WTC11 (cell line): ENCODE measurements around the gene FRYL. TPM values are rescaled to one million over a fixed set of nuclear protein-coding genes. Genes with fewer than 3 reads are reported as not detected.

ENCODE experiments used
- ATAC-seq: fragments of 200-7000 bp; cut with Tn5 transposase; 2 replicates; pipeline ENCODE4 v1.10.0; 2021; ENCODE audit warnings: mild to moderate bottlenecking, moderate library complexity
- CTCF ChIA-PET: fragments of 300-600 bp; sonication (Branson Sonifier 250); formaldehyde crosslinking; loops from one replicate; lab custom pipeline; 2021; ENCODE audit warnings: antibody characterized with exemption; lab: Charles Lee
- POLR2A ChIA-PET: fragments of 350-600 bp; sonication (Branson Sonifier 250); formaldehyde crosslinking; loops from one replicate; lab custom pipeline; 2021; ENCODE audit warnings: antibody characterized with exemption; lab: Charles Lee
- DNase-seq: peaks from one replicate; pipeline ENCODE4 v3.0.0; 2021; ENCODE audit warnings: low spot score
- H3K27ac Mint-ChIP-seq: 2 replicates; pipeline ENCODE4 v1.8.0; 2021; ENCODE audit warnings: mixed read lengths
- H3K27me3 Mint-ChIP-seq: 2 replicates; pipeline ENCODE4 v1.8.0; 2021; ENCODE audit warnings: low read depth, mild to moderate bottlenecking, moderate library complexity, mixed read lengths
- H3K36me3 Mint-ChIP-seq: 2 replicates; pipeline ENCODE4 v1.8.0; 2021; ENCODE audit warnings: mixed read lengths
- H3K4me1 Mint-ChIP-seq: 2 replicates; pipeline ENCODE4 v1.8.0; 2022; ENCODE audit warnings: mixed read lengths
- H3K4me3 Mint-ChIP-seq: 2 replicates; pipeline ENCODE4 v1.8.0; 2021; ENCODE audit warnings: mild to moderate bottlenecking, moderate library complexity, mixed read lengths
- H3K9me3 Mint-ChIP-seq: 2 replicates; pipeline ENCODE4 v1.8.0; 2021; ENCODE audit warnings: mixed read lengths
- AFF4 ChIP-seq: sonication (generic); formaldehyde crosslinking; IDR thresholded peaks from 2 replicates; pipeline ENCODE4 v1.8.1; 2023; ENCODE audit warnings: mild to moderate bottlenecking, missing genetic modification reagents, borderline replicate concordance
- ATF1 ChIP-seq: sonication (generic); formaldehyde crosslinking; IDR thresholded peaks from 2 replicates; pipeline ENCODE4 v1.8.1; 2023; ENCODE audit warnings: mild to moderate bottlenecking, moderate library complexity, missing genetic modification reagents
- ATF6 ChIP-seq: sonication (generic); formaldehyde crosslinking; IDR thresholded peaks from 2 replicates; pipeline ENCODE4 v1.8.1; 2023; ENCODE audit warnings: mild to moderate bottlenecking, missing genetic modification reagents
- CREM ChIP-seq: sonication (generic); formaldehyde crosslinking; IDR thresholded peaks from 2 replicates; pipeline ENCODE4 v1.8.1; 2022; ENCODE audit warnings: mild to moderate bottlenecking, missing genetic modification reagents, moderate library complexity
- E2F5 ChIP-seq: sonication (generic); formaldehyde crosslinking; IDR thresholded peaks from 2 replicates; pipeline ENCODE4 v1.8.1; 2022; ENCODE audit warnings: mild to moderate bottlenecking, moderate library complexity, missing genetic modification reagents
- ETV6 ChIP-seq: sonication (generic); formaldehyde crosslinking; IDR thresholded peaks from 2 replicates; pipeline ENCODE4 v1.8.1; 2022; ENCODE audit warnings: mild to moderate bottlenecking, missing genetic modification reagents
- MXD4 ChIP-seq: fragments of 250-450 bp; sonication (Bioruptor Pico); IDR thresholded peaks from 2 replicates; pipeline ENCODE4 v1.8.0; 2021; ENCODE audit warnings: mild to moderate bottlenecking, moderate library complexity, borderline replicate concordance
- NFE2L1 ChIP-seq: sonication (generic); formaldehyde crosslinking; IDR thresholded peaks from 2 replicates; pipeline ENCODE4 v1.8.1; 2023; ENCODE audit warnings: missing genetic modification reagents
- NFYB ChIP-seq: sonication (generic); formaldehyde crosslinking; conservative IDR thresholded peaks from 2 replicates; pipeline ENCODE4 v1.8.0; 2022; ENCODE audit warnings: low read depth, missing genetic modification reagents
- NR3C1 ChIP-seq: sonication (generic); formaldehyde crosslinking; conservative IDR thresholded peaks from 2 replicates; pipeline ENCODE4 v1.8.1; 2023; ENCODE audit warnings: low read depth, mild to moderate bottlenecking, missing genetic modification reagents
- SMAD4 ChIP-seq: sonication (generic); formaldehyde crosslinking; IDR thresholded peaks from 2 replicates; pipeline ENCODE4 v1.8.0; 2022; ENCODE audit warnings: mild to moderate bottlenecking, missing genetic modification reagents
- SOX15 ChIP-seq: fragments of 250-450 bp; sonication (Bioruptor Pico); IDR thresholded peaks from 2 replicates; pipeline ENCODE4 v1.9.0; 2021; ENCODE audit warnings: mild to moderate bottlenecking
- SP1 ChIP-seq: sonication (generic); formaldehyde crosslinking; conservative IDR thresholded peaks from 2 replicates; pipeline ENCODE4 v1.8.1; 2022; ENCODE audit warnings: missing genetic modification reagents
- TCF7 ChIP-seq: sonication (generic); formaldehyde crosslinking; IDR thresholded peaks from 2 replicates; pipeline ENCODE4 v1.8.0; 2022; ENCODE audit warnings: mild to moderate bottlenecking, low read depth, missing genetic modification reagents, moderate library complexity
- ZBTB43 ChIP-seq: sonication (generic); formaldehyde crosslinking; IDR thresholded peaks from 2 replicates; pipeline ENCODE4 v1.8.1; 2023; ENCODE audit warnings: mild to moderate bottlenecking, missing genetic modification reagents
- ZNF138 ChIP-seq: sonication (generic); formaldehyde crosslinking; conservative IDR thresholded peaks from 2 replicates; pipeline ENCODE4 v1.8.1; 2022; ENCODE audit warnings: mild to moderate bottlenecking, moderate library complexity, missing genetic modification reagents
- total RNA-seq: library from RNA; stranded (reverse); gene quantifications from 3 replicates; pipeline ENCODE4 v1.2.3, GENCODE V29; 2021
- TF ChIP-seq, protein P1 (sequence below): sonication (generic); formaldehyde crosslinking; conservative IDR thresholded peaks from 2 replicates; pipeline ENCODE4 v1.8.1; 2023; ENCODE audit warnings: mild to moderate bottlenecking, low read depth, missing genetic modification reagents, moderate library complexity
- TF ChIP-seq, protein P2 (sequence below): fragments of 250-450 bp; sonication (Bioruptor Pico); IDR thresholded peaks from 2 replicates; pipeline ENCODE4 v1.9.0; 2021; ENCODE audit warnings: mild to moderate bottlenecking
- TF ChIP-seq, protein P3 (sequence below): sonication (generic); formaldehyde crosslinking; IDR thresholded peaks from 2 replicates; pipeline ENCODE4 v1.8.1; 2022; ENCODE audit warnings: low read depth, missing genetic modification reagents, borderline replicate concordance

Gene FRYL
- total RNA-seq, 1 experiment from 2014 or later: 38.7 TPM

DNA sequence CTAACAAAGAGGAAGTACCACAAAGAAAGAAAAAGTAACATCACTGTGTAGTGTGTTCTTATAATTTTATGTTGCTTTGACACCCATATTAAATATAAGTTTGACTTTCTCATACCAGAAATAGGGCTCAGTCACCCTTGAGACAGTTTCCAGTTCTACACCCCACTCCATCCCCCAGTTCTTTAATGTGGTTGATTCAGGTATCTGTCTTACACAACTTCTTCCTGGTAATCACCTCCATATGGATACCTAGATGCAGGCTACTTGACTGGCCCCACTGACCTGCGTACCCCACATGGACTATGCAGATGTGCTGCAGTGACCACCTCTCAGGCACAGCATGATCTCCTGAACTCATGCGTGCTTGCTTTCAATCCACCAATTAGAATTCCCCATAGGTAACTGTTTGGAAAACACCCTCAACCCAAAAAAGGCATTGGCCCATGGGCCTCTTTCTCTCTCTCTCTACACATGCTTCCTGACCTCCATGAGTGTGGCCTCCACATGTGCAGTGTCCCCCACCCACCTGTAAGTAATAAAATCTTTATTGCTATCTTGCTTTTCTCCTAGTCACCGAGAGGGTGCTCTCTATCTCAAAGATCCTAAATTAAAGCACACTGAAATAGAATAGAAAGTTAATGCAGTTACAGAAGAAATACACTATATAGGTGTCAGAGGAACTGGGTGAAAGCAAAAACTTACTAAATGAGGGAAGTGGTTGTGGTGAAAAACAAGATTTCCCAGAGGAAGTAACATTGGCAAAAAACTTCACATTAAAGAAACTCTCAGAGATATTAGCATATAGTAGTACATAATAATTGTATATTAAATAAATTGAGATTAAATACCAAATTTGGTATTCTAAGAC lies 191.6 kb downstream of the FRYL start:
- no peak for TF ChIP-seq CREM (CRISPR knock-in tag)
- TF ChIP-seq, protein P1, sequence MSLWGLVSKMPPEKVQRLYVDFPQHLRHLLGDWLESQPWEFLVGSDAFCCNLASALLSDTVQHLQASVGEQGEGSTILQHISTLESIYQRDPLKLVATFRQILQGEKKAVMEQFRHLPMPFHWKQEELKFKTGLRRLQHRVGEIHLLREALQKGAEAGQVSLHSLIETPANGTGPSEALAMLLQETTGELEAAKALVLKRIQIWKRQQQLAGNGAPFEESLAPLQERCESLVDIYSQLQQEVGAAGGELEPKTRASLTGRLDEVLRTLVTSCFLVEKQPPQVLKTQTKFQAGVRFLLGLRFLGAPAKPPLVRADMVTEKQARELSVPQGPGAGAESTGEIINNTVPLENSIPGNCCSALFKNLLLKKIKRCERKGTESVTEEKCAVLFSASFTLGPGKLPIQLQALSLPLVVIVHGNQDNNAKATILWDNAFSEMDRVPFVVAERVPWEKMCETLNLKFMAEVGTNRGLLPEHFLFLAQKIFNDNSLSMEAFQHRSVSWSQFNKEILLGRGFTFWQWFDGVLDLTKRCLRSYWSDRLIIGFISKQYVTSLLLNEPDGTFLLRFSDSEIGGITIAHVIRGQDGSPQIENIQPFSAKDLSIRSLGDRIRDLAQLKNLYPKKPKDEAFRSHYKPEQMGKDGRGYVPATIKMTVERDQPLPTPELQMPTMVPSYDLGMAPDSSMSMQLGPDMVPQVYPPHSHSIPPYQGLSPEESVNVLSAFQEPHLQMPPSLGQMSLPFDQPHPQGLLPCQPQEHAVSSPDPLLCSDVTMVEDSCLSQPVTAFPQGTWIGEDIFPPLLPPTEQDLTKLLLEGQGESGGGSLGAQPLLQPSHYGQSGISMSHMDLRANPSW: no peak
- no peak for TF ChIP-seq ATF6
- TF ChIP-seq, protein P2, sequence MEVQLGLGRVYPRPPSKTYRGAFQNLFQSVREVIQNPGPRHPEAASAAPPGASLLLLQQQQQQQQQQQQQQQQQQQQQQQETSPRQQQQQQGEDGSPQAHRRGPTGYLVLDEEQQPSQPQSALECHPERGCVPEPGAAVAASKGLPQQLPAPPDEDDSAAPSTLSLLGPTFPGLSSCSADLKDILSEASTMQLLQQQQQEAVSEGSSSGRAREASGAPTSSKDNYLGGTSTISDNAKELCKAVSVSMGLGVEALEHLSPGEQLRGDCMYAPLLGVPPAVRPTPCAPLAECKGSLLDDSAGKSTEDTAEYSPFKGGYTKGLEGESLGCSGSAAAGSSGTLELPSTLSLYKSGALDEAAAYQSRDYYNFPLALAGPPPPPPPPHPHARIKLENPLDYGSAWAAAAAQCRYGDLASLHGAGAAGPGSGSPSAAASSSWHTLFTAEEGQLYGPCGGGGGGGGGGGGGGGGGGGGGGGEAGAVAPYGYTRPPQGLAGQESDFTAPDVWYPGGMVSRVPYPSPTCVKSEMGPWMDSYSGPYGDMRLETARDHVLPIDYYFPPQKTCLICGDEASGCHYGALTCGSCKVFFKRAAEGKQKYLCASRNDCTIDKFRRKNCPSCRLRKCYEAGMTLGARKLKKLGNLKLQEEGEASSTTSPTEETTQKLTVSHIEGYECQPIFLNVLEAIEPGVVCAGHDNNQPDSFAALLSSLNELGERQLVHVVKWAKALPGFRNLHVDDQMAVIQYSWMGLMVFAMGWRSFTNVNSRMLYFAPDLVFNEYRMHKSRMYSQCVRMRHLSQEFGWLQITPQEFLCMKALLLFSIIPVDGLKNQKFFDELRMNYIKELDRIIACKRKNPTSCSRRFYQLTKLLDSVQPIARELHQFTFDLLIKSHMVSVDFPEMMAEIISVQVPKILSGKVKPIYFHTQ (CRISPR knock-in tag): no peak
- no peak for TF ChIP-seq ZNF138 (CRISPR knock-in tag)
- TF ChIP-seq TCF7: no peak
- TF ChIP-seq SP1 (CRISPR knock-in tag): no peak
- TF ChIP-seq NFYB (CRISPR knock-in tag): no peak
- peaks cover 1% of the 10 kb centered on the region; the same call in 1 of the 2 replicates for H3K4me1 Mint-ChIP-seq
- ATAC-seq (no peak), DNase-seq (no peak)
- peaks cover 21% of the 10 kb centered on the region for H3K36me3 Mint-ChIP-seq
- H3K27me3 Mint-ChIP-seq: no peaks in the 10 kb centered on the region
- H3K9me3 Mint-ChIP-seq: no peaks in the 10 kb centered on the region
- H3K27ac Mint-ChIP-seq: no peak overlapping the region
- H3K4me3 Mint-ChIP-seq: no peak overlapping the region
- CTCF ChIA-PET: interaction anchor here (1.0 kb wide), 1 partner anchor 10 kb away, joined by 4 read pairs; no protein-coding TSS in a partner anchor
- POLR2A ChIA-PET: interaction anchor here (0.6 kb wide), 1 partner anchor 197 kb away, joined by 5 read pairs; no protein-coding TSS in a partner anchor

- no peak for ATAC-seq
- no peak for DNase-seq
- H3K27ac Mint-ChIP-seq: no peak overlapping the region
- CTCF ChIA-PET: no interaction called here
- no peaks in the 10 kb centered on the region for H3K4me1 Mint-ChIP-seq
- H3K4me3 Mint-ChIP-seq: no peak overlapping the region
- no peaks in the 10 kb centered on the region for H3K27me3 Mint-ChIP-seq
- peaks cover 36% of the 10 kb centered on the region for H3K36me3 Mint-ChIP-seq
- POLR2A ChIA-PET: no interaction called here
- TF ChIP-seq NR3C1 (CRISPR knock-in tag) (no peak), ZBTB43 (CRISPR knock-in tag) (no peak), SOX15 (CRISPR knock-in tag) (no peak), AFF4 (CRISPR knock-in tag) (no peak), ETV6 (CRISPR knock-in tag) (no peak), MXD4 (CRISPR knock-in tag) (no peak), ATF1 (CRISPR knock-in tag) (no peak), E2F5 (CRISPR knock-in tag) (no peak), NFE2L1 (CRISPR knock-in tag) (no peak), SMAD4 (CRISPR knock-in tag) (no peak)
- TF ChIP-seq, protein P3, sequence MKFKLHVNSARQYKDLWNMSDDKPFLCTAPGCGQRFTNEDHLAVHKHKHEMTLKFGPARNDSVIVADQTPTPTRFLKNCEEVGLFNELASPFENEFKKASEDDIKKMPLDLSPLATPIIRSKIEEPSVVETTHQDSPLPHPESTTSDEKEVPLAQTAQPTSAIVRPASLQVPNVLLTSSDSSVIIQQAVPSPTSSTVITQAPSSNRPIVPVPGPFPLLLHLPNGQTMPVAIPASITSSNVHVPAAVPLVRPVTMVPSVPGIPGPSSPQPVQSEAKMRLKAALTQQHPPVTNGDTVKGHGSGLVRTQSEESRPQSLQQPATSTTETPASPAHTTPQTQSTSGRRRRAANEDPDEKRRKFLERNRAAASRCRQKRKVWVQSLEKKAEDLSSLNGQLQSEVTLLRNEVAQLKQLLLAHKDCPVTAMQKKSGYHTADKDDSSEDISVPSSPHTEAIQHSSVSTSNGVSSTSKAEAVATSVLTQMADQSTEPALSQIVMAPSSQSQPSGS (CRISPR knock-in tag): no peak
- H3K9me3 Mint-ChIP-seq: no peaks in the 10 kb centered on the region
These were observed 194.7 kb downstream of the FRYL start for GRCh38 chr4:48585401-48585800.
